GM12892 (cell line): ENCODE results near the gene TAGLN2.

ENCODE experiments used
- POLR2A ChIP-seq: IDR thresholded peaks from 2 replicates; pipeline ENCODE4 v1.6.1; 2011; ENCODE audit warnings: low read depth, low read length, control low read depth
- POLR2AphosphoS5 ChIP-seq: IDR thresholded peaks from 2 replicates; pipeline ENCODE4 v1.6.1; 2011; ENCODE audit warnings: low read depth, low read length, control low read depth
- TAF1 ChIP-seq: IDR thresholded peaks from 2 replicates; pipeline ENCODE4 v1.6.1; 2011; ENCODE audit warnings: low read depth, mild to moderate bottlenecking, control low read depth, low read length, borderline replicate concordance

DNA sequence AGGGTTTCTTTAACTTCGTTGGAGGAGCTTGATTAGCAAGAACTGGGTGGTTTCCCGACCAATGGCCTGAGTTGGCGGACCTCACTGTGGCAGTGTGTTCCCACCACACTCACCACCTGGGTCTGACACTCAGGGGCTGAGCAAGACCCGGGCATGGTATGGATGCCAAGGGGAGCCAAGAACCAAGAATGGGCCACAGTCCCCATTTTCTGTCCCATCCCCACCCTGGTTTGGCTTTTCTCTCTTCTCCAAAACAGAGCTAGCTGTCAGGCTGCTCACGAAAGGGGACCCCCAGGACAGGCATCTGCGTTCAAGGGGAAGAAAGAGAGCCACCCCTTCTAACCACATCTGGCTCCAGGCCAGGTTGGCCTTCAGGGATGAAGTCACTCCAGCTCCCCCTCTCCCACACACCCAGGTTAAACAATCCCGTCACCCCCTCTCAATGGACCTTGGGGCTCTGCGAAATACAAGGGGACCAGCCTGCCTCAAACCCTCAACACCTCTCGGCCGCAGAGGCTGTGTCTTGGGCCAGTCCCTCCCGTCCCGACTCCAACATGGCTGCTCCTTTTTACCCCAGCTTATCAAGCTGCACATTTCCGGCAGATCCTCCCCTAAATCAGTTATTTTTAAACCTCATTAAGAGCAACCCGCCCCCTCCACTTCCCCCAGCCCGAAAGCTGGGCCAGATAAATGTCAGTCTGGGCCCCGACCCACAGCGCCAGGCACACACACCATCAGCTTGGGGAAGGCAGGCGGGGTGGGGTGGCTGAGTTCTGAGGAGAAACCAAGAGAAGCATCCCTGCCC lies 3.4 kb downstream of the TAGLN2 start:
- TF ChIP-seq POLR2A (peak; percentile 33), POLR2AphosphoS5 (peak; percentile 68), TAF1 (0 out of 2 replicates have a peak, but pooled peaks have one; percentile 10)
